ENCODE measurements around the gene ZRANB1.

The ZRANB1 gene

GRCh38 chr10:125022671-125023070 lies 80.7 kb downstream of the ZRANB1 start:
- TF ChIP-seq ARNTL (CRISPR knock-in tag; IDR thresholded peaks at IDR 0.05; ENCODE audit: borderline replicate concordance, low read depth) (no peak), TOX (CRISPR knock-in tag; IDR thresholded peaks at IDR 0.05; ENCODE audit: borderline replicate concordance) (no peak), PPARA (CRISPR knock-in tag; IDR thresholded peaks at IDR 0.05; ENCODE audit: borderline replicate concordance) (no peak), SNAI2 (CRISPR knock-in tag; IDR thresholded peaks at IDR 0.05) (no peak), GLIS3 (CRISPR knock-in tag; IDR thresholded peaks at IDR 0.05) (no peak), CSRNP3 (CRISPR knock-in tag; IDR thresholded peaks at IDR 0.05) (no peak), ZNF8 (CRISPR knock-in tag; IDR thresholded peaks at IDR 0.05) (no peak), TCF4 (CRISPR knock-in tag; IDR thresholded peaks at IDR 0.05; ENCODE audit: borderline replicate concordance) (no peak), CREB5 (CRISPR knock-in tag; IDR thresholded peaks at IDR 0.05; ENCODE audit: low read depth) (no peak), ZFP3 (CRISPR knock-in tag; IDR thresholded peaks at IDR 0.05) (no peak)
- ATAC-seq = no peak

- TF ChIP-seq ZNF8 (CRISPR knock-in tag; IDR thresholded peaks at IDR 0.05) (no peak), POU6F1 (CRISPR knock-in tag; IDR thresholded peaks at IDR 0.05; ENCODE audit: borderline replicate concordance, low read depth) (no peak), PPARA (CRISPR knock-in tag; IDR thresholded peaks at IDR 0.05; ENCODE audit: borderline replicate concordance) (no peak), ZNF565 (CRISPR knock-in tag; conservative IDR thresholded peaks at IDR 0.05; ENCODE audit: low read depth) (no peak), CSDC2 (CRISPR knock-in tag; IDR thresholded peaks at IDR 0.05) (no peak), RARB (CRISPR knock-in tag; IDR thresholded peaks at IDR 0.05) (no peak), ZFP30 (CRISPR knock-in tag; IDR thresholded peaks at IDR 0.05) (no peak), TCF4 (CRISPR knock-in tag; IDR thresholded peaks at IDR 0.05; ENCODE audit: borderline replicate concordance) (peak; percentile 39; the same call in 1 of the 2 replicates), CSRNP3 (CRISPR knock-in tag; IDR thresholded peaks at IDR 0.05) (no peak), ZFP3 (CRISPR knock-in tag; IDR thresholded peaks at IDR 0.05) (no peak), BACH2 (CRISPR knock-in tag; IDR thresholded peaks at IDR 0.05; ENCODE audit: borderline replicate concordance) (no peak), ESRRG (CRISPR knock-in tag; IDR thresholded peaks at IDR 0.05) (no peak), TSHZ2 (CRISPR knock-in tag; IDR thresholded peaks at IDR 0.05) (0 out of 2 replicates have a peak, but pooled peaks have one; percentile 39)
- no peak; the same call in 2 of the 3 replicates for ATAC-seq
Measured at GRCh38 chr10:125023255-125023654, 81.3 kb downstream of the ZRANB1 start.

GRCh38 chr10:125023862-125024496 lies 82.1 kb downstream of the ZRANB1 start:
- peak; percentile 57 for ATAC-seq
- 0 out of 2 replicates have a peak, but pooled peaks have one; percentile 13 for TF ChIP-seq TCF4 (CRISPR knock-in tag; IDR thresholded peaks at IDR 0.05; ENCODE audit: borderline replicate concordance)
- TF ChIP-seq BACH2 (CRISPR knock-in tag; IDR thresholded peaks at IDR 0.05; ENCODE audit: borderline replicate concordance) = no peak
- peak; percentile 65; the same call in 1 of the 2 replicates for TF ChIP-seq ZNF70 (CRISPR knock-in tag; IDR thresholded peaks at IDR 0.05)

All from SK-N-SH treated with all-trans-retinoic acid at 6 μM for 48 hours (cell line).